NCI-H1092 (cell line): ENCODE measurements around the gene TICRR.

ENCODE experiments used
- DNase-seq: peaks from one replicate; lab custom pipeline; 2025; lab: John Stamatoyannopoulos, UW

TICRR gene

GRCh38 chr15:89656116-89656815 is 81.0 kb downstream of the TICRR start:
- DNase-seq: no peak

- no peak for DNase-seq
These were observed 82.5 kb downstream of the TICRR start for GRCh38 chr15:89657686-89658200.

- no peak for DNase-seq
These were observed 84.0 kb downstream of the TICRR start for GRCh38 chr15:89659295-89659694.

- no peak for DNase-seq
These were observed 85.3 kb downstream of the TICRR start for GRCh38 chr15:89660556-89660955.

- DNase-seq: no peak
These were observed 87.8 kb downstream of the TICRR start for GRCh38 chr15:89662893-89663626.

- no peak for DNase-seq
These were observed 89.4 kb downstream of the TICRR start for GRCh38 chr15:89664441-89665350.

GRCh38 chr15:89665449-89666181 is 90.3 kb downstream of the TICRR start:
- DNase-seq: no peak

- DNase-seq: no peak
These were observed 91.1 kb downstream of the TICRR start for GRCh38 chr15:89666184-89666857.

- no peak for DNase-seq
These were observed 91.8 kb downstream of the TICRR start for GRCh38 chr15:89666858-89667705.

GRCh38 chr15:89667706-89667960 is 92.4 kb downstream of the TICRR start:
- DNase-seq: no peak

GRCh38 chr15:89668171-89668570 is 92.9 kb downstream of the TICRR start:
- no peak for DNase-seq

- no peak for DNase-seq
These were observed 94.1 kb downstream of the TICRR start for GRCh38 chr15:89669309-89669865.

- no peak for DNase-seq
These were observed 94.7 kb downstream of the TICRR start for GRCh38 chr15:89669941-89670340.

GRCh38 chr15:89670971-89671560 is 95.8 kb downstream of the TICRR start:
- DNase-seq: no peak

- DNase-seq: no peak
These were observed 96.4 kb downstream of the TICRR start for GRCh38 chr15:89671687-89672086.

- DNase-seq: no peak
These were observed 97.2 kb downstream of the TICRR start for GRCh38 chr15:89672221-89673164.

- no peak for DNase-seq
These were observed 97.9 kb downstream of the TICRR start for GRCh38 chr15:89673165-89673512.

GRCh38 chr15:89674526-89674925 is 99.3 kb downstream of the TICRR start:
- no peak for DNase-seq

- no peak for DNase-seq
These were observed 100.3 kb downstream of the TICRR start for GRCh38 chr15:89675606-89676005.
